GM18498 (cell line): ENCODE measurements around the gene MEAF6.
"Not testable (repeated sequence)": the region's sequence is repeated elsewhere in the genome, so short reads cannot be mapped to it uniquely, and the experiment has no call there.

Source experiments
- ATAC-seq: cut with Tn5 transposase; IDR thresholded peaks from one replicate; pipeline ENCODE4 v1.9.1; 2021; ENCODE audit warnings: mild to moderate bottlenecking, moderate library complexity; ENCODE audit not compliant: unreplicated experiment

The MEAF6 gene

DNA sequence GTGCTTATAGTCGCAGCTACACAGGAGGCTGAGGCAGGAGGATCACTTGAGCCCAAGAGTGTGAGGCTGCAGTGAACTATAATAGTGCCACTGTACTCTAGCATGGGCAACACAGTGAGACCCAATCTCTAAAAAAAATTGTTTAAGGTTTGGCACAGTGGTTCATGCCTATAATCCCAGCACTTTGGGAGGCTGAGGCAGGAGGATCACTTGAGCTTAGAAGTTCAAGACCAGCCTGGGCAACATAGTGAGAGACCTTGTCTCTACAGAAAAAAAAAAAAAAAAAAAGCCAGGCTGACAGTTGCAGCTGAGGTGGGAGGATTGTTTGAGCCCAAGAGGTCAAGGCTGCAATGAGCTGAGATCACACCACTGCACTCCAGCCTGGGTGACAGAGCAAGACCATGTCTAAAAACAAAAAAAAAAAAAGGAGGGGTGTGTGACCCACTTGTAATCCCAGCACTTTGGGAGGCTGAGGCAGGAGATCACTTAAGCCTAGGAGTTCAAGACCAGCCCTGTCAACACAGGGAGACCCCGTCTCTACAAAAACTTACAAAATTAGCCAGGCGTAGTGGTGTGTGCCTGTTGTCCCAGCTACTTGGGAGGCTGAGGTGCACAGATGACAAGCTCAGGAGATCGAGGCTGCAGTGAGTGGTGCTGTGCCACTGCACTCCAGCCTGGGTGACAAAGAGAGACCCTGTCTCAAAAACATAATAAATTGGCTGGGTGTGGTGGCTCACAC lies 18.0 kb upstream of the MEAF6 start:
- ATAC-seq, result not testable (repeated sequence)

DNA sequence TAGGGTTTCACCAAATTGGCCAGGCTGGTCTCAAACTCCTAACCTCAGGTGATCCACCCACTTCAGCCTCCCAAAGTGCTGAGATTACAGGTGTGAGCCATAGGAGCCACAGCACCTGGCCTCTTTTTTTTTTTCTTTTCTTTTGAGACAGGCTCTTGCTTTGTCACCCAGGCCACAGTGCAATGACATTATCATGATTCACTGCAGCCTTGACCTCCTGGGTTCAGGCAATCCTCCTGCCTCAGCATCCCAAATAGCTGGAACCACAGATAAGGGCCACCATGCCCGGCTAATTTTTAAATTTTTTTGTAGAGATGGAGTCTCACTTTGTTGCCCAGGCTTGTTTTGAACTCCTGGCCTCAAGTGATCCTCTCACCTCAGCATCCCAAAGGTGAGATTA lies 15.3 kb upstream of the MEAF6 start:
- ATAC-seq, result not testable (repeated sequence)

GRCh38 chr1:37519613-37520012 lies 5.0 kb upstream of the MEAF6 start:
- ATAC-seq, result no peak

DNA sequence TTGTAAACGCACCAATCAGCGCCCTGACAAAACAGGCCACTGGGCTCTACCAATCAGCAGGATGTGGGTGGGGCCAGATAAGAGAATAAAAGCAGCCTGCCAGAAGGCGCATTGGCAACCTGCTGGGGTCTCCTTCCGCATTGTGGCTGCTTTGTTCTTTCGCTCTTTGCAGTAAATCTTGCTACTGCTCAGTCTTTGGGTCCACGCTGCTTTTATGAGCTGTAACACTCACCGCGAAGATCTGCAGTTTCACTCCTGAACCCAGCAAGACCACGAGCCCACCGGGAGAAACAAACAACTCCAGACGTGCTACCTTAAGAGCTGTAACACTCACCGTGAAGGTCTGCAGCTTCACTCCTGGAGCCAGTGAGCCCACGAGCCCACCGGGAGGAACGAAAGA lies 4.4 kb upstream of the MEAF6 start:
- not testable (repeated sequence) for ATAC-seq

GRCh38 chr1:37518241-37518640 lies 3.7 kb upstream of the MEAF6 start:
- not testable (repeated sequence) for ATAC-seq

- ATAC-seq, result no peak
Measured at GRCh38 chr1:37517569-37517968, 3.0 kb upstream of the MEAF6 start.

DNA sequence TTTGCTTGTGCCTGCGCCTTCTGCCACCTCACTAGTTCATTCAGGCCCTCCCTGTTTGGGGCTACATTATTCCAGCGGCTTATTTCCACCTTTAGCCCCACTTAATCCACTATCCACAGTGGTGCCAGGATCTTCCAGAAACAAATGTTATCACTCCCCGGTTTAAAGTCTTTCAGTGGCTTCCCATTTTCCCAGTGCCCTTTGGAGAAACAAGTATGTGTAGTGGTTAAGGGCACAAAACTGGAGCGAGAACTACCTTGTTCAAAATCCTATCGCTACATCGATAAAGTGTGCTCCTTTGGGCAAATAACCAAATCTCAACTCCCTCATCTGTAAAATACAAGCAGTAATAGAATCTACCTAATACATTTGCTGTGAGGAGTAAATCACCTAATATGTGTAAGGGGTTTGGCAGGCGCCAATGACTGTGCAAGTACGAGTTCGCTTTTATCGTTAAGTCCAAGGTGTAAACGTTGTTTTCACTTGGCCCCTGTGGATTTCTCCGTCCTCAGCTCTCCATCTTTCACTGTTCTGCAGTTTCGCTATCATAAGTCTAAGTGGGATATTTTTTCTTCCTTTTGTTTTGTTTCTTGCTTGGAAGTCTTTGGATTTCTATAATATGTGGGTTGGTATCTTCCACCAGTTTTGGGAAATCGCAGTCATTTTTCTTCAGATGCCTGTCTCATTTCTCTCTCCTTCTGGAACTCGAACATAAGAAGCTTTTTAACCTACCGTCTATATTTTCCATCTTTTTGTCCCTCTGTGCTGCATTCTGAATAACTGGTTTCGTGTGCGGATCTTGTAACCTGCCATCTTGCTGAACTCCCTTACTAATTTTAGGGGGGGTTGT lies 844 bp upstream of the MEAF6 start:
- ATAC-seq, result no peak

DNA sequence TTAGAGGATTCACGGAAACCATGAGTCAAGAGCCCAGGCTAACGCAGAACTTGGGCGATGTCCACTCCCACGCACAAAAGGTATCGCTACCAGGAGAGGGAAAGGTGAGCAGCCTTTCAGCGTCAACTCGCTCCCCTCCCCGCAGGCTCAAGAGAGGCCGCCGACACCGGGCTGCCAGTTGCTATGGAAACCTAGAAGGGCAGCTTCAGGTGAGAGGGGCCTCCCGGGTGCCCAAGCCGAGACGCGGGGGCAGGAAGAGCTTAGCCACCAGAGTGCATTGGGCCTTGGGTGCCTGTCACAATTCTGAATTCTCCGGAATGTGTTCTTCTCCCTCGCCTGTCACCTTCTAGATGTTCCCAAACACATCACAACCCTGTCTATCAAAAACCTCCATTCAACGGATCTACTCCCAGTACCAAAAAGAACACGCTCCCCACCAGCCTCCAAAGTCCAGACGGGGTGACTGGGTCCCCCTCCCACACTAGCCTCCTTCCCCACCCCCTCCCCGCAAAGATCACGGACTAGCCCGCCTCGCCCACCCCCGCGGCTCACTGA lies 694 bp downstream of the MEAF6 start:
- peak; percentile 38 for ATAC-seq

GRCh38 chr1:37509181-37509580 lies 5.4 kb downstream of the MEAF6 start:
- no peak for ATAC-seq

- no peak for ATAC-seq
Measured at GRCh38 chr1:37506740-37507139, 7.8 kb downstream of the MEAF6 start.

DNA sequence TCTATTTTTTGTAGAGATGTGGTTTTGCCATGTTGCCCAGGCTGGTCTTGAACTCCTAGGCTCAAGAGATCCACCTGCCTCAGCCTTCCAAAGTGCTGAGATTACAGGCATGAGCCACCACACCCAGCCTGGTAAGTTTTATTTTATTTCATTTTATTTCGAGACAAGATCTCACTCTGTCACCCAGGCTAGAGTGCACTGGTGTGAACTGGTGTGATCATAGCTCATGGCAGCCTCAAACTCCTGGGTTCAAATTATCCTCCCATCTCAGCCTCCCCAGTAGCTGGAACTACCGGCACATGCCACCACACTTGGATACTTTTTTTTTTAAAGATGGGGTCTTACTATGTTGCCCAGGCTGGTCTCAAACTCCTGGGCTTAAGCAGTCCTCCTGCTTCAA lies 11.8 kb downstream of the MEAF6 start:
- not testable (repeated sequence) for ATAC-seq

- no peak for ATAC-seq
Measured at GRCh38 chr1:37502104-37502503, 12.5 kb downstream of the MEAF6 start.

- no peak for ATAC-seq
Measured at GRCh38 chr1:37501661-37502060, 12.9 kb downstream of the MEAF6 start.

DNA sequence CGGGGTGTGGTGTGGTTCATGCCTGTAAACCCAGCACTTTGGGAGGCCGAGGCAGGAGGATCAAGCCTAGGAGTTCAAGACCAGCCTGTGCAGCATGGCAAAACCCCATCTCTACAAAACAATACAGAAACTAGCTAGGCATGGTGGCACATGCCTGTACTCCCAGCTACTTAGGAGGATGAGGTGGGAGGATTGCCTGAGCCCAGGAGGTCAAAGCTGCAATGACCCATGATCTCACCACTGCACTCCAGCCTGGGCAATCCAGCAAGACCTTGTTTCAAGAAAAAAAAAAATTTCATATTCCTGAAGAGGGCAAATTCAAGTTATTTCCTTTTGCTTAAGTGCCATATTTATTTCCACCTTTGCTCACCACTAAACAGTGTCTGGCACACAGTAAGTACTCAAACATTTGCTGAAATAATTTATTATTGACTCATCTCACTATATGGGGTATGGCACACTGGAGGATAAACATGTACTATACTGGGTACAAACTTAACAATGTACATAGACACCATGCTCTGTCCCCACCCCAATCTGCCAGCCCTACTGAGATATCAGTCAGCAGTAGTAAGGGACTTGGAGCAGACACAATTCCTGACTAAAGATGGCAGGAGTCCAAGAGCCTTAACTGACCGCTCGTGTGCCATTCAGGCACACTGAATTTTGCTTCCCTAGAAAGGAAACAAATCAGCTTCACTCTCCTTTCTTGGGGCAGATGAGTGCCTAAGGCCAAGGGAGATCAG lies 15.5 kb downstream of the MEAF6 start:
- no peak for ATAC-seq

DNA sequence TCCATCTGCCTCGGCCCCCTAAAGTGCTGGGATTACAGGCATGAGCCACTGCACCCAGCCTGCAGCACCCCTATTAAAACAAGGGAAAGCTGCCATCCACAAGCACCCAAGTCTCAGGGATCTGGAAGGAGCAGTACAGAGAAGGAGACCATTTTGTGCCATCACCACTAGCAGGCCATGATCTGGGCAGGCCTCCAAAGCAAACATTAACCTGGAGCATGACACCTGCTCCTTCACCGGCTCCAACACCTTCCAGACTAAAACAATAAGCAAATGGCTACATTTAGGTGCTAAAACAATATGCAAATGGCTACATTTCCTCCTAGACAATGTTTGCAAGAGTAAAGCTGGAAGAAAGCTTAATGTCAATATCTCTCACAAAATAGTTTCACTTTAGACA lies 16.7 kb downstream of the MEAF6 start:
- no peak for ATAC-seq

- ATAC-seq, result no peak
Measured at GRCh38 chr1:37495875-37496274, 18.7 kb downstream of the MEAF6 start.

DNA sequence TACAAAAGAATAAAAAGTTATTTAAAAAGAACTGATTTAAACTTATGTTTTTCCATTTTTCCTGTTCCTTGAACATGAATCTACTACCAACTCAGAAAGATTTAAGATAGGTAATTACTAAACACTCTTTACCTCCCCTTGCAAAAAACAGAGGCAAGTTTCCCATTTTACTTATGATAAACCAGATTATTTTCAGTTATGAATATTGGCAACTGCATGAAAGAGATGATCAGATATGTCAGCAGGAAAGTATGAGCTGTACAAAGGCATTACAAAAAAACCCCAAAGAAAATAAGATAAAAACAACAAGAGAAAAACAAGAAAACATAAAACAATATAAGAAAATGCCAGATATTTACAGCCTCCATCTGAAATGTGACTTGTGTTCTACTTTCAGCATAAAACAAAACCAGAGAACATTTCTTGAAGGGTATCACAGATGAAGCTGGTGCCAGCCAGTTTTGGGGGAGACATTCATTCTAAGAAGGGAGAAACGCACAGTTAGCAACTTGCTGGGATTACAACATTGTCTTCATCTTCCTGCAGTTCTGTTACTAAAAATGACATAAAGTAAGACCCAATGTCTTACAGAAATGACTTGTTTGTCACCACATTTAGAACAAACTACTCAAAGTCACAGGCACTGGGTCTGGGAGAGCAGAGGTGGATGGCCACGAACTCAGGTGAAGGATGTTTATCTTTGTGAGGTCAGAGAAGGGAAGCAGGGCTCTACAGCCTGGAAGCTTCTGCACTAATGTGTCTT lies 21.0 kb downstream of the MEAF6 start:
- no peak for ATAC-seq

GRCh38 chr1:37487619-37487984 lies 27.0 kb downstream of the MEAF6 start:
- ATAC-seq, result no peak

GRCh38 chr1:37486680-37487618 lies 27.6 kb downstream of the MEAF6 start:
- ATAC-seq, result peak; percentile 48
